ENCODE data around the gene SCN2A. TPM values are rescaled to one million over a fixed set of nuclear protein-coding genes. Genes with fewer than 3 reads are reported as not detected.

Gene SCN2A
- total and polyA plus RNA-seq, 2 donors (not counting 1 experiment from before 2014, with no cell fraction given) = 0.22 to 0.24 TPM

GRCh38 chr2:165198181-165198580, 41.0 kb upstream of the SCN2A start:
- POLR2A ChIA-PET = no interaction called here
- Histone ChIP-seq H2AFZ (ENCODE audit: insufficient read depth, low read depth, low read length, poor library complexity, severe bottlenecking) (no peak overlapping the region), H3K4me1 (ENCODE audit: control insufficient read depth in 2 of 2, insufficient read depth in 2 of 2, low read length in 2 of 2) (peaks cover 31 to 81% of the 10 kb centered on the region in 2 donors), H3K9ac (ENCODE audit: low read length) (no peak overlapping the region), H3K79me2 (ENCODE audit: control insufficient read depth, insufficient read depth, low read length) (peaks cover 75% of the 10 kb centered on the region), H3K36me3 (replicated peaks in 1 of 2; ENCODE audit: control extremely low read depth in 1 of 2, control insufficient read depth in 1 of 2, extremely low read depth in 1 of 2, insufficient read depth in 2 of 2, low read length in 1 of 2) (peaks cover 0 to 2% of the 10 kb centered on the region in 2 experiments), H3K27me3 (replicated peaks in 1 of 4; ENCODE audit: control extremely low read depth in 1 of 4, control insufficient read depth in 3 of 4, insufficient read depth in 4 of 4, low read length in 3 of 4) (no peaks in the 10 kb centered on the region), H4K20me1 (ENCODE audit: control insufficient read depth, insufficient read depth, low read length, poor library complexity, severe bottlenecking) (no peaks in the 10 kb centered on the region), H3K4me3 (ENCODE audit: control extremely low read depth in 1 of 5, extremely low read depth in 1 of 5, insufficient read depth in 1 of 5, low read depth in 2 of 5, low read length in 4 of 5) (no peak overlapping the region), H3K27ac (ENCODE audit: low read length in 2 of 2) (no peak overlapping the region), H3K9me3 (ENCODE audit: control extremely low read depth in 1 of 3, control insufficient read depth in 2 of 3, insufficient read depth in 1 of 3, low read length in 2 of 3) (no peaks in the 10 kb centered on the region), H3K4me2 (replicated peaks; ENCODE audit: low read depth, low read length, poor library complexity, severe bottlenecking) (no peak overlapping the region)
- Mint-ChIP-seq H3K4me1 (peaks cover 60% of the 10 kb centered on the region), H3K9me3 (ENCODE audit: insufficient read depth) (no peaks in the 10 kb centered on the region), H3K4me3 (no peak overlapping the region), H3K27ac (no peak overlapping the region), H3K27me3 (no peaks in the 10 kb centered on the region)
- WGBS (ENCODE audit: insufficient coverage) = 86% methylated on average over 1 of the region's 2 CpGs
- no peak for ATAC-seq (ENCODE audit: low read depth)
- CTCF ChIA-PET = no interaction called here
- TF ChIP-seq CTCF (IDR thresholded peaks at IDR 0.05) = no peak
- TF ChIP-seq EZH2 (IDR thresholded peaks at IDR 0.05; ENCODE audit: borderline replicate concordance, insufficient read depth, low read depth, low read length, poor library complexity, severe bottlenecking) = no peak
- intact Hi-C loops (cut with micrococcal nuclease) = no loop called here
- DNase-seq = no peak

GRCh38 chr2:165202239-165202638, 37.0 kb upstream of the SCN2A start:
- ATAC-seq (ENCODE audit: low read depth) (no peak), DNase-seq (no peak)
- Mint-ChIP-seq H3K27me3 (peaks cover 3% of the 10 kb centered on the region), H3K9me3 (ENCODE audit: insufficient read depth) (no peaks in the 10 kb centered on the region), H3K4me1 (peaks cover 38% of the 10 kb centered on the region), H3K4me3 (peak overlapping the region; percentile 41), H3K27ac (no peak overlapping the region)
- Histone ChIP-seq H3K4me3 (ENCODE audit: control extremely low read depth in 1 of 5, extremely low read depth in 1 of 5, insufficient read depth in 1 of 5, low read depth in 2 of 5, low read length in 4 of 5) (peak overlapping the region in 2 of 5 experiments; percentile 11 to 21), H4K20me1 (ENCODE audit: control insufficient read depth, insufficient read depth, low read length, poor library complexity, severe bottlenecking) (no peaks in the 10 kb centered on the region), H2AFZ (ENCODE audit: insufficient read depth, low read depth, low read length, poor library complexity, severe bottlenecking) (no peak overlapping the region), H3K4me2 (replicated peaks; ENCODE audit: low read depth, low read length, poor library complexity, severe bottlenecking) (peak overlapping the region; percentile 51), H3K9ac (ENCODE audit: low read length) (peak overlapping the region; percentile 24), H3K27me3 (replicated peaks in 1 of 4; ENCODE audit: control extremely low read depth in 1 of 4, control insufficient read depth in 3 of 4, insufficient read depth in 4 of 4, low read length in 3 of 4) (no peaks in the 10 kb centered on the region), H3K27ac (ENCODE audit: low read length in 2 of 2) (peak overlapping the region in 1 of 2 donors; percentile 38), H3K4me1 (ENCODE audit: control insufficient read depth in 2 of 2, insufficient read depth in 2 of 2, low read length in 2 of 2) (peaks cover 11 to 44% of the 10 kb centered on the region in 2 donors), H3K79me2 (ENCODE audit: control insufficient read depth, insufficient read depth, low read length) (peaks cover 52% of the 10 kb centered on the region), H3K36me3 (replicated peaks in 1 of 2; ENCODE audit: control extremely low read depth in 1 of 2, control insufficient read depth in 1 of 2, extremely low read depth in 1 of 2, insufficient read depth in 2 of 2, low read length in 1 of 2) (peaks cover 0 to 2% of the 10 kb centered on the region in 2 experiments), H3K9me3 (ENCODE audit: control extremely low read depth in 1 of 3, control insufficient read depth in 2 of 3, insufficient read depth in 1 of 3, low read length in 2 of 3) (no peaks in the 10 kb centered on the region)
- TF ChIP-seq CTCF (IDR thresholded peaks at IDR 0.05) (no peak), EZH2 (IDR thresholded peaks at IDR 0.05; ENCODE audit: borderline replicate concordance, insufficient read depth, low read depth, low read length, poor library complexity, severe bottlenecking) (no peak)
- intact Hi-C loops (cut with micrococcal nuclease) = loop anchor here (5.0 kb wide), 3 partner anchors 60 to 465 kb away; no protein-coding TSS in a partner anchor
- ChIA-PET POLR2A (no interaction called here), CTCF (interaction anchor here (0.7 to 12.1 kb wide), 6 partner anchors 11 to 464 kb away, joined by 3 to 219 read pairs (median 4); no protein-coding TSS in a partner anchor)
- WGBS (ENCODE audit: insufficient coverage) = no CpG with 5 or more reads among the region's 1 CpG
